T-cell (primary cell): Measurements from ENCODE around the gene CDK6. TPM values are rescaled to one million over a fixed set of nuclear protein-coding genes. Genes with fewer than 3 reads are reported as not detected.
"Not testable (repeated sequence)": the region's sequence is repeated elsewhere in the genome, so short reads cannot be mapped to it uniquely, and the experiment has no call there.

Experiments
- ATAC-seq, 4 experiments: fragments of 200-7000 bp in 3 of 4; fragments of 150-1000 bp in 1 of 4; cut with Tn5 transposase; replicated peaks in 1 of 4; 1 replicate in 3 of 4; 2 replicates in 1 of 4; pipeline ENCODE4 v1.10.0; 2021; ENCODE audit warnings: moderate library complexity in 3 of 4, mild to moderate bottlenecking in 2 of 4, moderate number of reproducible peaks in 1 of 4
- CTCF ChIA-PET, 2 donors: fragments of 300-600 bp; sonication (Branson Sonifier 250); formaldehyde crosslinking; loops; one replicate each; lab custom pipeline; 2022; ENCODE audit warnings: antibody characterized with exemption in 2 of 2; lab: Charles Lee
- POLR2A ChIA-PET, 2 donors: fragments of 300-600 bp; sonication (Branson Sonifier 250); formaldehyde crosslinking; loops; one replicate each; lab custom pipeline; 2022; ENCODE audit warnings: antibody characterized with exemption in 2 of 2; lab: Charles Lee
- DNase-seq, 35 experiments: peaks; one replicate each; pipeline versions ENCODE4 v3.0.0 to v3.0.0-alpha.2; 2013 to 2023
- H3K27ac ChIP-seq: one replicate; pipeline ENCODE4 v1.5.1; 2013; ENCODE audit warnings: low read length
- H3K27me3 ChIP-seq, 2 experiments: replicated peaks in 1 of 2; 1 replicate in 1 of 2; 2 replicates in 1 of 2; pipeline versions ENCODE4 v1.6.1 to v1.7.0; 2013; ENCODE audit warnings: low read length in 1 of 2, mixed read lengths in 1 of 2; ENCODE audit not compliant: control insufficient read depth in 2 of 2, insufficient read depth in 2 of 2; ENCODE audit errors: extremely low read depth in 1 of 2
- H3K36me3 ChIP-seq, 2 donors: 1 replicate in 1 of 2; 2 replicates in 1 of 2; pipeline versions ENCODE4 v1.6.1 to v1.7.0; 2013; ENCODE audit warnings: low read length in 1 of 2; ENCODE audit not compliant: control insufficient read depth in 2 of 2, insufficient read depth in 1 of 2; ENCODE audit errors: extremely low read depth in 1 of 2
- H3K4me1 ChIP-seq, 2 experiments: 1 replicate in 1 of 2; 2 replicates in 1 of 2; pipeline versions ENCODE4 v1.6.1 to v1.7.0; 2013; ENCODE audit warnings: low read length in 2 of 2, mixed read lengths in 1 of 2; ENCODE audit not compliant: insufficient read depth in 2 of 2, control insufficient read depth in 1 of 2; ENCODE audit errors: extremely low read depth in 1 of 2
- H3K4me3 ChIP-seq, 2 donors: 1 replicate in 1 of 2; 2 replicates in 1 of 2; pipeline versions ENCODE4 v1.5.1 to v1.7.0; 2013; ENCODE audit warnings: mild to moderate bottlenecking in 2 of 2, low read length in 1 of 2, moderate library complexity in 1 of 2; ENCODE audit not compliant: control insufficient read depth in 1 of 2; ENCODE audit errors: extremely low read depth in 1 of 2
- H3K9me3 ChIP-seq: 2 replicates; pipeline ENCODE4 v1.7.0; 2013
- H3K27ac Mint-ChIP-seq, 2 donors: one replicate each; pipeline ENCODE4 v1.8.0; 2020 to 2021; ENCODE audit warnings: mild to moderate bottlenecking in 2 of 2, mixed read lengths in 2 of 2
- H3K27me3 Mint-ChIP-seq, 2 donors: one replicate each; pipeline ENCODE4 v1.8.0; 2021 to 2022; ENCODE audit warnings: mixed read lengths in 2 of 2
- H3K36me3 Mint-ChIP-seq: one replicate; pipeline ENCODE4 v1.8.0; 2021; ENCODE audit warnings: mixed read lengths
- H3K4me1 Mint-ChIP-seq, 3 donors: one replicate each; pipeline ENCODE4 v1.8.0; 2020 to 2022; ENCODE audit warnings: mixed read lengths in 3 of 3, mild to moderate bottlenecking in 1 of 3
- H3K4me3 Mint-ChIP-seq, 3 donors: one replicate each; pipeline ENCODE4 v1.8.0; 2020 to 2022; ENCODE audit warnings: mild to moderate bottlenecking in 3 of 3, mixed read lengths in 3 of 3, moderate library complexity in 3 of 3
- H3K9me3 Mint-ChIP-seq, 3 donors: one replicate each; pipeline ENCODE4 v1.8.0; 2020 to 2022; ENCODE audit warnings: mixed read lengths in 3 of 3
- WGBS: methylation state at CpG from one replicate; pipeline ENCODE4 v1.1.5; 2013; ENCODE audit warnings: missing lambda C conversion rate; ENCODE audit not compliant: insufficient coverage; 5-methylcytosine and 5-hydroxymethylcytosine counted together
- total RNA-seq, 35 experiments: library from RNA in 6 of 35; stranded (reverse) in 6 of 35; fragments of 120-200 nt in 1 of 35; gene quantifications; one replicate each; pipeline versions ENCODE4 v1.2.1 to v1.2.4 and lab custom pipeline; 2013 to 2026

CDK6 gene
- total RNA-seq (100 to 1,000 TPM in 1 of 5 donors, 10 to 100 TPM in 4; 29.8 to 107 (median 43.9) TPM), total RNA-seq (lab: John Stamatoyannopoulos, UW) (59.3 to 1,124 (median 126) reads per million in 29 experiments)
- total RNA-seq (2013) = 41.7 TPM

- H3K27me3 ChIP-seq = peaks cover 0 to 8% of the 10 kb centered on the region in 2 experiments
- no peaks in the 10 kb centered on the region for H3K9me3 ChIP-seq
- no peaks in the 10 kb centered on the region for H3K36me3 ChIP-seq
- peaks cover 7 to 26% of the 10 kb centered on the region in 2 experiments for H3K4me1 ChIP-seq
- ChIA-PET POLR2A (interaction anchor here in 1 of 2 donors (0.6 to 1.0 kb wide), 3 partner anchors 12 to 622 kb away, joined by 3 to 7 read pairs (median 3); no protein-coding TSS in a partner anchor), CTCF (interaction anchor here (0.6 to 1.1 kb wide), 10 partner anchors 38 to 591 kb away, joined by 3 to 9 read pairs (median 4); partner anchors contain the start of genes ANKIB1 (in 1 of the 2) and KRIT1 (in 1 of the 2))
- H3K4me3 ChIP-seq = peak within 1 kb of the TSS; percentile 92 to 98
- Mint-ChIP-seq H3K36me3 (no peaks in the 10 kb centered on the region), H3K4me3 (peak within 1 kb of the TSS; percentile 91 to 97 (median 93)), H3K4me1 (peaks cover 22 to 33% (median 25%) of the 10 kb centered on the region in 3 donors), H3K9me3 (no peaks in the 10 kb centered on the region), H3K27me3 (peaks cover 0 to 5% of the 10 kb centered on the region in 2 donors), H3K27ac (peak within 1 kb of the TSS; percentile 85 to 87)
- DNase-seq = peak in 34 of 35 experiments; percentile 30 to 75 (median 50)
- H3K27ac ChIP-seq = peak within 1 kb of the TSS; percentile 60
- under 1% methylated on average over 41 of the region's 54 CpGs for WGBS
- peak; percentile 24 to 46 (median 40) for ATAC-seq
Observed at GRCh38 chr7:92836489-92836999, at the start of gene CDK6. Gene CDK6, minus strand, starts transcription at chr7:92836573. Its CDS starts 3,250 bp downstream, at chr7:92833323.

DNA sequence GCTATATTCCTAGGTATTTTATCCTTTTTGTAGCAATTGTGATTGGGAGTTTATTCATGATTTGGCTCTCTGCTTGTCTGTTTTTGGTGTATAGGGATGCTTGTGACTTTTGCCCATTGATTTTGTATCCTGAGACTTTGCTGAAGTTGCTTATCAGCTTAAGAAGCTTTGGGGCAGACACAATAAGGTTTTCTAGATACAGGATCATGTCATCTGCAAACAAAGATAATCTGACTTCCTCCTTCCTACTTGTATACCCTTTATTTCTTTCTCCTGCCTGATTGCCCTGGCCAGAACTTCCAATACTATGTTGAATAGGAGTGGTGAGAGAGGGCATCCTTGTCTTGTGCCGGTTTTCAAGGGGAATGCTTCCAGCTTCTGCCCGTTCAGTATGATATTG lies 49.7 kb upstream of the CDK6 start:
- POLR2A ChIA-PET, H3K4me1 Mint-ChIP-seq: not testable (repeated sequence)

GRCh38 chr7:92884218-92884617 lies 47.8 kb upstream of the CDK6 start:
- Histone ChIP-seq H3K27me3 (peaks cover 0 to 8% of the 10 kb centered on the region in 2 experiments), H3K4me3 (no peak overlapping the region), H3K4me1 (peaks cover 0 to 5% of the 10 kb centered on the region in 2 experiments), H3K27ac (no peak overlapping the region), H3K36me3 (no peaks in the 10 kb centered on the region), H3K9me3 (peaks cover 3% of the 10 kb centered on the region)
- peaks cover 8 to 16% (median 9%) of the 10 kb centered on the region in 3 donors for H3K4me1 Mint-ChIP-seq
- no peak for ATAC-seq
- H3K36me3 Mint-ChIP-seq = peaks cover 13% of the 10 kb centered on the region
- POLR2A ChIA-PET = no interaction called here
- H3K4me3 Mint-ChIP-seq = no peak overlapping the region
- no peak overlapping the region for H3K27ac Mint-ChIP-seq
- DNase-seq = no peak
- CTCF ChIA-PET = no interaction called here
- peaks cover 19 to 47% (median 21%) of the 10 kb centered on the region in 3 donors for H3K9me3 Mint-ChIP-seq
- H3K27me3 Mint-ChIP-seq = no peaks in the 10 kb centered on the region

More for the DNA sequence above, 49.7 kb upstream of the CDK6 start:
- 100% methylated on average over 1 of the region's 2 CpGs for WGBS
- H3K27me3 Mint-ChIP-seq, H3K9me3 ChIP-seq, H3K4me3 Mint-ChIP-seq, DNase-seq, ATAC-seq, H3K36me3 ChIP-seq, CTCF ChIA-PET, H3K4me3 ChIP-seq, H3K27ac Mint-ChIP-seq, H3K27ac ChIP-seq, H3K4me1 ChIP-seq: not testable (repeated sequence)
- peaks cover 0 to 13% of the 10 kb centered on the region in 2 experiments for H3K27me3 ChIP-seq
- Mint-ChIP-seq H3K9me3 (peaks cover 19 to 47% (median 21%) of the 10 kb centered on the region in 3 donors), H3K36me3 (peaks cover 13% of the 10 kb centered on the region)

DNA sequence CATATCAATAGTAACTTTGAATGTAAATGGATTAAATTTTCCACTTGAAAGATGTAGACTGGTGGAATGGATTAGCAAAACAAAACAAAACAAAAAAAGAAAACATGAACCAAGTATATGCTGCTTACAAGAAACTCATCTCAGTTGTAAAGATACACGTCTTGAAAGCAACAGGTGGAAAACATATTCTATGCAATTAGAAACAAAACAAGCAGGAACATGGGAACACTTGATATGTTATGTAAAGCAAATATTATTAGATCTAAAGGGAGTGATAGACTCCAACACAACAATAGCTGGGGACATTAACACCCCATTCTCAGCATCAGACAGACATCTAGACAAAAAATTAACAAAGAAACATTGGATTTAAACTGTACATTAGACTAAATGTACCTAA lies 46.4 kb upstream of the CDK6 start:
- H3K27ac ChIP-seq = no peak overlapping the region
- peaks cover 3% of the 10 kb centered on the region for H3K9me3 ChIP-seq
- ATAC-seq (no peak), DNase-seq (no peak)
- Mint-ChIP-seq H3K4me1 (peaks cover 8 to 18% (median 9%) of the 10 kb centered on the region in 3 donors), H3K4me3 (no peak overlapping the region), H3K27me3 (no peaks in the 10 kb centered on the region), H3K27ac (no peak overlapping the region), H3K36me3 (peaks cover 10% of the 10 kb centered on the region), H3K9me3 (peaks cover 14 to 40% (median 15%) of the 10 kb centered on the region in 3 donors)
- no CpG with 5 or more reads among the region's 1 CpG for WGBS
- ChIA-PET CTCF (no interaction called here), POLR2A (interaction anchor here in 1 of 2 donors (0.6 kb wide), 1 partner anchor 1060 kb away, joined by 5 read pairs; no protein-coding TSS in a partner anchor)
- no peaks in the 10 kb centered on the region for H3K27me3 ChIP-seq
- H3K4me3 ChIP-seq = no peak overlapping the region
- peaks cover under 1 to 5% of the 10 kb centered on the region in 2 experiments for H3K4me1 ChIP-seq
- no peaks in the 10 kb centered on the region for H3K36me3 ChIP-seq

- Mint-ChIP-seq H3K36me3 (peaks cover 7% of the 10 kb centered on the region), H3K27ac (peak overlapping the region; percentile 37 to 44), H3K4me3 (no peak overlapping the region), H3K27me3 (no peaks in the 10 kb centered on the region), H3K4me1 (peaks cover 20 to 35% (median 26%) of the 10 kb centered on the region in 3 donors), H3K9me3 (peaks cover 12 to 25% (median 13%) of the 10 kb centered on the region in 3 donors)
- CTCF ChIA-PET = interaction anchor here in 1 of 2 donors (0.9 kb wide), 1 partner anchor 15 kb away, joined by 3 read pairs; no protein-coding TSS in a partner anchor
- H3K4me3 ChIP-seq = no peak overlapping the region
- POLR2A ChIA-PET = no interaction called here
- peaks cover 5 to 10% of the 10 kb centered on the region in 2 experiments for H3K4me1 ChIP-seq
- WGBS = 58% methylated on average over 3 of the region's 4 CpGs
- DNase-seq (no peak), ATAC-seq (peak in 1 of 4 experiments; percentile 13)
- H3K9me3 ChIP-seq = peaks cover 3% of the 10 kb centered on the region
- H3K27ac ChIP-seq = no peak overlapping the region
- no peaks in the 10 kb centered on the region for H3K36me3 ChIP-seq
- no peaks in the 10 kb centered on the region for H3K27me3 ChIP-seq
Observed at GRCh38 chr7:92881091-92881485, 44.7 kb upstream of the CDK6 start.

- Histone ChIP-seq H3K36me3 (no peaks in the 10 kb centered on the region), H3K9me3 (peaks cover 3% of the 10 kb centered on the region), H3K27me3 (no peaks in the 10 kb centered on the region), H3K4me3 (no peak overlapping the region), H3K27ac (no peak overlapping the region), H3K4me1 (peaks cover 5 to 10% of the 10 kb centered on the region in 2 experiments)
- Mint-ChIP-seq H3K27ac (peak overlapping the region in 1 of 2 donors; percentile 37), H3K4me1 (peaks cover 20 to 36% (median 27%) of the 10 kb centered on the region in 3 donors), H3K27me3 (no peaks in the 10 kb centered on the region), H3K9me3 (peaks cover 12 to 25% (median 13%) of the 10 kb centered on the region in 3 donors), H3K4me3 (no peak overlapping the region), H3K36me3 (peaks cover 7% of the 10 kb centered on the region)
- peak in 1 of 4 experiments; percentile 45 for ATAC-seq
- 100% methylated on average over 2 of the region's 2 CpGs for WGBS
- ChIA-PET CTCF (interaction anchor here in 1 of 2 donors (0.9 kb wide), 1 partner anchor 15 kb away, joined by 3 read pairs; no protein-coding TSS in a partner anchor), POLR2A (no interaction called here)
- DNase-seq = peak in 1 of 35 experiments; percentile 30
Observed at GRCh38 chr7:92880212-92881090, 44.1 kb upstream of the CDK6 start.
